WI38 (cell line): ENCODE measurements around the gene TSKU.
"Not testable (repeated sequence)": the region's sequence is repeated elsewhere in the genome, so short reads cannot be mapped to it uniquely, and the experiment has no call there.

Source experiments
- H3K4me3 ChIP-seq: 2 replicates; pipeline ENCODE4 v1.5.1; 2011; ENCODE audit warnings: low read depth, mild to moderate bottlenecking, control low read depth, low read length
- CTCF ChIP-seq: IDR thresholded peaks from 2 replicates; pipeline ENCODE4 v1.5.1; 2012; ENCODE audit warnings: low read depth, mild to moderate bottlenecking, control low read depth, low read length

Gene TSKU

DNA sequence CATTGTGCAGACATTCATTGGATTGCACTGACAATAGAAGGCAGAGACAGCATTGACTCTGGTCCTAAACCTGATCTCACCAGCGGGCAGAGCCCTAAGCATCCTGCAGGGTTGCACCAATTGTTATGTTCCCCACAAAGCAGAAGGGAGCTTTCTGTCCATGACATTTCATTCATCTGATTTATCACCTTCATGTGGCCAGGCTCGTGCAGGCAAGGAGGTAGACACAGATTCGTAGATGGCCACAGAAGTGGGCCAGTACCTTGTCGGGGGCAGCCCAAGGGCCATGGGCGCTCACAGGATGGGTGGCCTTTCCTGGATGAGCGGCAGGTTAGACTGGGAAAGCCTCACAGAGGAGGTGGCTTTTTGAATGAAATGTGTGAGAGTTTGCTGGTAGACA, 2.9 kb downstream of the TSKU start:
- no peak for TF ChIP-seq CTCF
- no peak overlapping the region for H3K4me3 ChIP-seq

- no peak for TF ChIP-seq CTCF
- no peak overlapping the region for H3K4me3 ChIP-seq
These were observed 3.4 kb downstream of the TSKU start for GRCh38 chr11:76786441-76787014.

- TF ChIP-seq CTCF = no peak
These were observed 4.1 kb downstream of the TSKU start for GRCh38 chr11:76787271-76787670.

DNA sequence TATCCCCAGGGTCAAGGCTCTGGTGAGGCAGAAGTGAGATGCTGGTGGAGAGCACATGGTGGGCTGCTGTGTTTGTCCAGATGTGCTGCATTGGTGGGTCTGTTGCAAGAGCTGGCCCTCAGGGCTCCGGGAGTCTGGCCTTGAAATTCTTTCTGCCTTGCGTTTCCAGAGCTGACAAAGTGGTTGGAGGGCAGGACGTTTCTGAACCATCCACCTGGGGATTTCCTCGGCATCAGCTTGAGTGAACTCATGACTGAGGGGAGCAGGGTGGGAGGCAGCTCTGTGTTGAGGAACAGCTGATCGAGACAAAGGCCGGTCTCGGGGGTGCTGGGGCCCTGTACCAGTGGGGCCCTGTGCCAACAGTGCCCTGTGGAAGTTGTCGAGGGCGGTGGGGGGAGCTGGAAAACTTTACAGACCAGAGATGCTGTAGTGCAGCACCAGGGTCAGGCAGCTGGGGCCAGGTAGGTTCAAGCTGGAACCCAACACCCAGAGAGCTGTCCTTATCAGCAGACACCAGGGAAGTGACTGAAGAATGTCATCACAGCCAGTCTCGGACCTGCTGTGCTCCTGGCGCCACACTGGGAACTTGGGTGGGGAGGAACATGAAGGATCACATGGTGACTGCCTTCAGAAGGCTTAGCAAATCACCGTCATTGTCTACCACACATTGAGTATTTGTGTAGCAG, 4.9 kb downstream of the TSKU start:
- H3K4me3 ChIP-seq = no peak overlapping the region
- TF ChIP-seq CTCF = no peak

More at GRCh38 chr11:76787271-76787670, 4.1 kb downstream of the TSKU start:
- H3K4me3 ChIP-seq = no peak overlapping the region

DNA sequence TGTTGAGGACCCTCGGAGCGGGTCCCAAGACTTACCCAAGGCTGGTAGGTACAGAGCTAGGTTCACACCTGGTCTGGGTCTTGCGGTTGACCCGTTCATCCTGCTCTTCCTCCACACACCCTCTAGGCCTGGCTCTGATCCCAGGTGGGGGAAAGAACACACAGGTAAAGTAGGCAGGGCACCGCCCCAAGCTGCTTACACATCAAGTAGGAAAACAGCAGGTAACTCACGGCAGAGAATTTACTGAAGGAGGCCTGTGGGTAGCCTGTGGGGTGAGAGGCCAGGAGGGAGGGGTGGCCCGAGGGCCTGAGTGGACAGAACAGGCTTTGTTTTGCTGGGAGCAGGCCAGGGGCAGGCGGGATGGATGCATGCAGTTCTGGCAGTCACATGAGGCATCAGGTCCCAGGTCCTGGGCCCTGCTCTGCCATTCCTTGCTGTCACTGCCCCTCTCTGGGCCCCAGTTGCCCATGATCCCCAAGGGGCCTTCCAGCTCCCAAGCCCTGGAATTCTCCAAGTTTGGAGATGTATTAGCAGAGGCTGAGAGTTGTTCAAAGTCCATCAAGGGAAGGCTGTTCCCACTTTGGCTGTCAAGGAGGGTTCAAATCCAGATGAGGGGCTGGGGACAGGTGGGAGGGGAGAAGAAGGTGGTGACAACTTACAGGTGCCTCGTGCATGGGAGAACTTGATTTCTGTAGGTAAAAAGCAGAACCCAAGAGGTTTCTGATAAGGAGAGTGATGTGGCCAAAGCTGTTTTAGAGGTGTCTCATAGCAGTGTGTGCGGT, 5.7 kb downstream of the TSKU start:
- no peak for TF ChIP-seq CTCF
- no peak overlapping the region for H3K4me3 ChIP-seq

DNA sequence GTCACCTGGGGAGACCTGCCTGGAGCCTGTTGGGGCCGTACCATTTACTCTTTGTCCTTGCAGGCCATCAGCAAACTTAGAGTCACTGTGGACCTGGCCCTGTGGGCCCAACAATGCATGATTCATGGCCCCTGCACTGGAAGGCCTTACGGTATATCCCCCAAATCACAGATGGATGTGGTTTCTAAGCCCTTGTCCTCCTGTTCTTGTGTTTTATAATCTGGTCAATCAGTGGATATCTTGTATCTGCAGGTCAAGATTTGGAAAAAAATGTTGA, 6.2 kb downstream of the TSKU start:
- no peak overlapping the region for H3K4me3 ChIP-seq
- no peak for TF ChIP-seq CTCF

- TF ChIP-seq CTCF = no peak
- H3K4me3 ChIP-seq = no peak overlapping the region
These were observed 7.1 kb downstream of the TSKU start for GRCh38 chr11:76790251-76790650.

- not testable (repeated sequence) for H3K4me3 ChIP-seq
These were observed 8.0 kb downstream of the TSKU start for GRCh38 chr11:76791002-76791770.
